Prostate gland (tissue), 2 donors: ENCODE data around the gene NCOR1.

Experiments
- POLR2A ChIP-seq: fragments of 450-650 bp; IDR thresholded peaks from one replicate; pipeline ENCODE4 v1.6.1; 2016; ENCODE audit warnings: antibody characterized with exemption, mild to moderate bottlenecking
- TF ChIP-seq, protein P1 (sequence below), 4 experiments: fragments of 200-600 bp in 2 of 4; fragments of 450-650 bp in 2 of 4; sonication (generic) in 2 of 4; IDR thresholded peaks; 1 replicate in 3 of 4; 2 replicates in 1 of 4; pipeline ENCODE4 v1.5.1; 2016 to 2019; ENCODE audit warnings: antibody characterized with exemption in 4 of 4, mild to moderate bottlenecking in 2 of 4, moderate library complexity in 2 of 4

DNA sequence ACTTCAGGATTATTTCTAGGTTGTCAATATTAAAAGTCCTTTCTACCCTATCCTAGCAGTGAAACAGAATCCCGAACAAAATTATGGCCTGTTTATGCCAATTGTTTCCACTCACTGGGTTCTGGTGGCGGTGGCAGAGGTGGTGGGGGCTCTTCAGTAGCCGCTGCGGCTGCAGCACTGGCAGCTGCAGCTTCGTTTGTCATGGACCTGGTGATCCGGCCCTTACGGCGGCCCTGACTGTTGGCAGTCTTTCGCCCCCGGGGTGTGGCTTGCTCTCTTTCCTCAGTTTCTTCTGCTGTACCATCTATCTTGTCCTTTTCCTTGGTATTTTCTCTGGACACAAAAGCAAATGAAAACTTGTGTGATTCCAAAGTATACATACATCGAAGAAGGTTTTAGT lies 94.4 kb downstream of the NCOR1 start:
- TF ChIP-seq POLR2A, result no peak
- TF ChIP-seq, protein P1, sequence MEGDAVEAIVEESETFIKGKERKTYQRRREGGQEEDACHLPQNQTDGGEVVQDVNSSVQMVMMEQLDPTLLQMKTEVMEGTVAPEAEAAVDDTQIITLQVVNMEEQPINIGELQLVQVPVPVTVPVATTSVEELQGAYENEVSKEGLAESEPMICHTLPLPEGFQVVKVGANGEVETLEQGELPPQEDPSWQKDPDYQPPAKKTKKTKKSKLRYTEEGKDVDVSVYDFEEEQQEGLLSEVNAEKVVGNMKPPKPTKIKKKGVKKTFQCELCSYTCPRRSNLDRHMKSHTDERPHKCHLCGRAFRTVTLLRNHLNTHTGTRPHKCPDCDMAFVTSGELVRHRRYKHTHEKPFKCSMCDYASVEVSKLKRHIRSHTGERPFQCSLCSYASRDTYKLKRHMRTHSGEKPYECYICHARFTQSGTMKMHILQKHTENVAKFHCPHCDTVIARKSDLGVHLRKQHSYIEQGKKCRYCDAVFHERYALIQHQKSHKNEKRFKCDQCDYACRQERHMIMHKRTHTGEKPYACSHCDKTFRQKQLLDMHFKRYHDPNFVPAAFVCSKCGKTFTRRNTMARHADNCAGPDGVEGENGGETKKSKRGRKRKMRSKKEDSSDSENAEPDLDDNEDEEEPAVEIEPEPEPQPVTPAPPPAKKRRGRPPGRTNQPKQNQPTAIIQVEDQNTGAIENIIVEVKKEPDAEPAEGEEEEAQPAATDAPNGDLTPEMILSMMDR (IDR thresholded peaks at IDR 0.05), result no peak
